ENCODE data around the gene CHST3.
"Not testable (repeated sequence)": the region's sequence is repeated elsewhere in the genome, so short reads cannot be mapped to it uniquely, and the experiment has no call there.

The CHST3 gene

DNA sequence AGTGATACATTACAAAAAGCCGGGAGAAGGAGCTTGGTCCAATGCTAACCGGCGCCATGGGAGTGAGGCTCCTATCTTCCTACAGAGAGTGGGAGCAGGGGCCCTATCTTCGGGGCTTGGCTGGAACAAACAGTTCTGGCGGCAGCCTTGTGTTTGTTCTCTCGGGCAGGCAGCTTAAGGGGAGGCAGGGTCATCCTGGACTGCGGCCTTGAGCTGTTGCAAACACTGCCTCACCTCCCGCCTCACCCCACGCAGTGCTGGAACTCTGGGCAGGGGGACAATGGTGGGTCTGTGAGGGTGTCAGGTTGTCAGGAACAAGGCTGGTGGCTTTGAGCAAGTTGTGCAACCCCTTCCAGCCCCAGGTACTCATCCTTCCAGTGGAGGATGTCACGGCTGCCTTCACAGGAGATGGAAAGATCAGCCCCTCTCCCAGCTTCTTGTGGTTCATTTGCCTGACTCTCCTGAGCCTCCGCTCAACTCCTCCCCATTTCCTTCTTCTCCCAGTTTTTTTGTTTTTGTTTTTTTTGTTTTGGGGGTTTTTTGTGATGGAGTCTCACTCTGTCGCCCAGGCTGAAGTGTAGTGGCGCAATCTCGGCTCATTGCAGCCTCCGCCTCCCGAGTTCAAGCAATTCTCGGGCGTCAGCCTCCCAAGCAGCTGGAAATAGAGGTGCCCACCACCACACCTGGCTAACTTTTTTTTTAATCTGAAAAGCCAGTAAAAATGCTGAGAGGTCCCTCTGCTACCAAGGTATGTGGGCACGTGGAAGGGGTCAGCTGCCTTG lies 66.8 kb downstream of the CHST3 start:
- DNase-seq (ENCODE audit: low read depth), result no peak

DNA sequence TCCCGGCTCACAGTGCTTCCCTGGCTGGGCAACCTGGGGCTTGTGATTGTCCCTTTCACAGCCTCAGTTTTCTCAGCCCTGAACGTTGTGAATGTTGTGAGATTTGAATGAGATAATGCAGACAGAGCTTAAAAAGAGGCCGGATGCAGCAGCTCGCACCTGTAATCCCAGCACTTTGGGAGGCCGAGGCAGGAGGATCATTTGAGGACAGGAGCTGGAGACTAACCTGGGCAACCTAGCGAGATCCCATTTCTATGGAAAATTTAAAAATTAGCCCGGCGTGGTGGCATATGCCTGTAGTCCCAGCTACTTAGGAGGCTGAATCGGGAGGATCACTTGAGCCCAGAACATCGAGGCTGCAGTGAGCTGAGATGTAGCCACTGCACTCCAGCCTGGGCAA lies 67.5 kb downstream of the CHST3 start:
- DNase-seq (ENCODE audit: low read depth), result no peak

DNA sequence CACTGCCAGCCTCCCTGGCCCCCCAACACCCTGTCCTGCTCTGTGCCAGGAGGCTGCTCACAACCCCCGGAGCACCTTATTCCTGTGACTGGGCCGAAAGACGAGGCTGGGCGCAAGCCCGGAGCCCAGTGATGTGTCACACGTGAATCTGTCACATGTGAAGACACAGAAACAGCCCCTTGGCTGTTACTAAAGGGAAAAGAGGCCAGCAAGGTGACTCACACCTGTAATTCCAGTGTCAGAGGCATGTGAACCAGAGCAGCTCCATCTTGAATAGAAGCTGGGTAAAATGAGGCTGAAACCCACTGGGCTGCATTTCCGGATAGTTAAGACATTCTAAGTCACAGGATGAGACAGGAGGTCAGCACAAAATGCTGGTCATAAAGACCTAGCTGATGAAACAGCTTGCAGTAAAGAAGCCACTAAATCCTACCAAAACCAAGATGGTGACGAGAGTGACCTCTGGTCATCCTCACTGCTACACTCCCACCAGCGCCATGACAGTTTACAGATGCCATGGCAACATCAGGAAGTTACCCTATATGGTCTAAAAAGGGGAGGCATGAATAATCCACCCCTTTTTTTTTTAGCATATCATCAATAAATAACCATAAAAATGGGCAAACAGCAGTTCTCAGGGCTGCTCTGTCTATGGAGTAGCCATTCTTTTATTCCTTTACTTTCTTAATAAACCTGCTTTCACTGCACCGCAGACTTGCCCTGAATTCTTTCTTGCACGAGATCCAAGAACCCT lies 68.4 kb downstream of the CHST3 start:
- DNase-seq (ENCODE audit: low read depth), result not testable (repeated sequence)

DNA sequence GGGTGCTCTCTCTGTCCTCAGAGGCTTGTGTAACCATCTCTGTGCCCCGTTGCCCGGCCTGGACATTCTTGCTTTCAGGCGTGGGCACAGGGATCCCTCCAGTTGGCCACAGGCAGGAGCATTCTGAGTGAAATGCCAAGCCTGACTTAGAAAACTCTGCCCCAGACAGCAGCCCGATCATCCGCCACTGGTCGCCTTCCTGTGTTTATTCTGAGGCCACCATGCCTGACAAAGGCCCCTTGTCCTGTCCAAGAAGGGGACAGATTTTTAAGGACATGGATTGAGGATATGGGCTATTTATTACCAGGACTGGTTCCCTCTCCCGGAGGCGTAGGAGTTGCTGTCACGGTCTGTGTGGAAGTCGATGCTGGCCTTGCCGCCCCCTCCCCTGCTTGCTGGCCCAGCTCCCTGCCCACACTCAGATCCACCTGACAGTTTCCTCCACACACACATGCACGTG lies 69.9 kb downstream of the CHST3 start:
- DNase-seq (ENCODE audit: low read depth), result no peak

DNA sequence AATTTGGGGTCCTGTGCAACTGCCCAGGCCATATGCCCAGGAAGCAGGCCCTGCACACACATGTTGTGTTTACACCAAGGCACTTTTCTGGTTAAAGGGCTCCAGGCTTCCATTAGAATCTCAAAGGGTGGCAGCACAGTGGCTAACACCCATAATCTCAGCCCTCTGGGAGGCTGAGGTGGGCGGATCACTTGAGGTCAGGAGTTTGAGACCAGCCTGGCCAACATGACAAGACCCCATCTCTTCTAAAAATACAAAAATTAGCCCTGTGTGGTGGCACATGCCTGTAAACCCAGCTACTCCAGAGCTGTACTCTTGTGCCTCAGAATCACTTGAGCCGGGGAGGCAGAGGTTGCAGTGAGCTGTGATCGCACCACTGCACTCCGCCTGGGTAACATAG lies 70.6 kb downstream of the CHST3 start:
- DNase-seq (ENCODE audit: low read depth), result no peak

DNA sequence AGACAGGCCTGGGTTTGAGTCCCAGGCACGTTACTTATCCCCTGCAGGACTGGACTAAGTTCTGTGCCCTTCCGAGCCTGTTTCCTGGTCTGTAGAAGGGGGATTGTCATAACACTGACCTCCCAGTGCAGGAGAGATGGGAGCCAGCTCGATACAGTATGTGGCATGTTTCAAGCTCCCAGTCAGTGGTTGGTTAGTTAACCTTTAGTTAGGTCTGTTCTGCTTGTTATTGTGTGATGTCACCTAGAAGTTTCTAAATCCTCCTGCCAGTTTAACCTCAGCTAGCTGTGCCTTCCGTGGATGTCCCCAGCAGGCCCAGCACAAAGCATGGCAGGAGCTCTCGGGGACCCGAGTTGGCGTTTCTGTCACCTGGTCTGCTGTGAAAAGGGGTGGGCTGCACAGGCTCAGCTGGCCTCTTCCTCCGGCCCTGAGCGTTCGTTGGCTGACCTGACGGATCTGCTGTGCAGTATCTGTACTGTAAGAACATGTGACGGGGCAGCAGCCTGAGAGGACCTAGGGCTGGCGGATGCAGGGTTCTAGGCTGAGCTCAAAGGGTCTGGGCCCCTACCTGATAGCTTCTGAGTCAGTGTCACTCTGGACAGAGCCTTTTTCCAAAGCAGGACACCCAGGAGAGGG lies 71.2 kb downstream of the CHST3 start:
- DNase-seq (ENCODE audit: low read depth), result no peak

DNA sequence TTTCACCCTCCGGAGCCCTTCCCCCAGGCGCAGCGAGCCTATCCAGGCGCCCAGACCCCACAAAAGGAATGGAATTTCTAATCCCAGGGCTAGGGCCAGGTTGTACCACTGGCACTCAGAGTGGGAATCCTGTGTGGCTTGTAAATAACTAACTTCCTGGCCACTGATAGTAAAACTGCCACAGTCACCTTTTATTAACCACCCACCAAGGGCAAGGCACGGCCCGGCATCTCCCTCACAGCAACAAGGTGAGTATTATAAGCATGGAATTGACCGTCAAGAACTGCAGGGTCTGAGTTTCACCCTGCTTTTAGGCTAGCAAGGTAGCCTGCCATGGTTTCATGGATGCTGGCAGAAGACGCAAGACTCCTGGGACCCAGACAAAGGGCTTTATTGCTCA lies 73.1 kb downstream of the CHST3 start:
- no peak for DNase-seq (ENCODE audit: low read depth)

DNA sequence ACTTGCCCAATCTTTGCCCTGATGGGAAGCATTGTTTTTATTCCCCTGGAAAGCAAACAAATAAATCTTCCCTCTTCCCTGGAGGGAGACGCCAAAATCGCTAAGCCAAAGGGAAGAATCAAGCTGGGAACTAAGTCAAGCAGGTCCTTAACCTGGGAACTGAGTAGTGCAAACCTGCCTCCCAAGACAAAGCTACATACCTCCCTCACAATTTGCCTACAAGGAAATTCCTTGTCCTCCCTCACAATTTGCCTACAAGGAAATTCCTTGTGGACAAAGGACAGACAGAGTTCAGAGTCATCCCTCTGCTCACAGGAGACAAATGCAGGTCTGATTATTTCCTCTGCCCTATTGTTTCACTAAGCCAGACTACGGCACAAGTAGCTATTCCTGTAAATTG lies 73.6 kb downstream of the CHST3 start:
- no peak for DNase-seq (ENCODE audit: low read depth)

DNA sequence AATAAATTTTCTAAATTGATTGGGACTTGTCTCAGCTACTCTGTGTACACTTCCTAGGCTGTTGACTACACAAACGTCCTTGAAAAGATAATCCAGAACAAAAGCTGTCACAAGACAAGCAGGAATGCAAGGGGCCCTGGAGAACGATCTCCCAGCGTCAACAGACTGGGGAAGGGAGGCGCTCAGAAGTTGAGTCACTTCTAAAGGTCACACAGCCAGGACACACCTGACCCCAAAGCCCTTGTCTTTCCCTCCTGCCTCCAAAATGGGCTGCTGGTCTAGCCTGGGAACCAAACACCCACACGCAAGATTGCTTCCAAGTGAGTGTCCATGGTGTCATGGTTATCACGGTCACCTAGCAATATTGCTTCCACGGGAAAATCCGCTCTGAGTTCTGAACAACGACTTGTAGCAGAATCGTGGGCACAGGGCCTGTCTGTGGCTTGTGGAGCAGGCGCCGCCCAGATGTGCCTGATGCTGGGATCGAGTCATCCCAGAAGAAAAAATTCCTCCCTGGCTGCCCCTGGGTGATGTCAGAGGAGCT lies 74.3 kb downstream of the CHST3 start:
- DNase-seq (ENCODE audit: low read depth), result no peak

DNA sequence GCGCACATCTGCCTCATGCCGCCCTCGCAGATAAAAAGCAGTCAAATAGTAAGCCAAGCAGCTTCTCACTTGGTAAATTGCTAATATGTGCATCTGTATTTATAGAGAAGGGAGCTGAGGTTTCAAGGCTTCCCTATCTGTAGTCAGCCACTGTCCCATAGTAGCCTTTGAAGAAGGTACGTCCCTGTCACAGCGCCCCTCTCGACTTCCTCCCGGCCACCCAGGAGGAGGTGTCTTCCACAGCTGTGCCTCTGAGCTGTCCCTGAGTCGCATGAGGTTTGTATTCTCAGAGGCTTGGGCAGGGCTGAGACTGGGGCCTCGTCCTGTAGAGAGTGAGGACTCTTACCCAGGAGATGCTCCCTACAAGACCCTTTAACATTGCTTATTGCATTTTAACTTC lies 75.2 kb downstream of the CHST3 start:
- DNase-seq (ENCODE audit: low read depth), result no peak

DNA sequence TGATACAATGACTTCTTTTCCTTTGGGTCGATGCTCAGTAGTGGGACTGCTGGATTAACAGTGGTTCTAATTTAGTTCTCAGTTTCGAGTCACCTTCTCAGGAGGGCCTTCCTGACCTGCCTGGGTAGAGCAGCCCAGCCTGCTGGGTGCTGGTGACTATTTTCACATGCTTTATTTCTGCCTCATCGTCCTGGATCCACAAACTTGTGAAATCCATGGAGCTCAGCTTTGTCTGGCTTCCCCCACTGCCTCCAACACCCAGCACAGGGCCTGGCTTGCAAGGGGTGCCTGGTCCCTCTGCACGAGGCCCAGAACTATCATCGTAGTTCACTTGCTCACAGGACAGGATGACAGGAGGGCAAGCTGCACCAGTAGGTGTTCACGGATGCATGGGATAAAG lies 77.3 kb downstream of the CHST3 start:
- no peak for DNase-seq (ENCODE audit: low read depth)

DNA sequence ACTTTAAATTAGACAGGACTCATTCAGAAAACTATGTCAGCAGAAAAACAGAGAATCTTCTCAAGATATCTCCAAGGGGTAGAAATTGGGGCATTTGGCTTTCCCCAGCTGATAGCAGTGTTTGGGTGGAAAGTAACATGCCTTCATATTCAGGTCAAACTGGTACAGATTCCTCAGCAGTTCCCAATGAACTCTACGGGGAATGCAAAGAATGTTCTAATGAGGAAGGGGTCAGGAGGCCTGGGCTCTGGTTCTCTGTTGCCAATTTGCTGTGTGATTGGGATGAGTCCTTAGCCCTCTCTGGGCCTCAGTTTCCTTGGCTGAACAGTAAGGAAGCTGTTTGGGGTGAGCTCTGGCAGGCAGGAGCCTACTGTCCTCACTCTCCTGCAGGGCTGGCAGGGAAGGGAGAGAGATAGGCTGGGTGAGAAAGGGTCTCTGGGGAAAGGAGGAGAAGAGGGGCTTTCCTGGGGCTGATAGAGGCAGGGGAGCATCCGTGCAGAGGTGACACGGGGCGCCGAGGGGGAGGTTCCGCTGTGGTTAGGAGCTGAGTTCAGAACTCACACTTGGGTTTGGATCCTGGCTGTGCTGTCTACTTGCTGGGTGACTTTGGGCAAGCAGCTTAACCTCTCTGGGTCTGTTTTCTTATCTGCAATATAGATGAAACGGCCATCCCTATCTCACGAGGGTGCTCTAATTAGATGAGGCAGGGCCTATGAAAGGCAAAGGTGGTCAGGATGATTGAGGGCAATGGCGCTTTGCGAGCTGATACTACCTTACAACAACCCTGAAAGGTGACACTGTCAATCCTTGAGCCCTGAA lies 79.0 kb downstream of the CHST3 start:
- DNase-seq (ENCODE audit: low read depth), result no peak

DNA sequence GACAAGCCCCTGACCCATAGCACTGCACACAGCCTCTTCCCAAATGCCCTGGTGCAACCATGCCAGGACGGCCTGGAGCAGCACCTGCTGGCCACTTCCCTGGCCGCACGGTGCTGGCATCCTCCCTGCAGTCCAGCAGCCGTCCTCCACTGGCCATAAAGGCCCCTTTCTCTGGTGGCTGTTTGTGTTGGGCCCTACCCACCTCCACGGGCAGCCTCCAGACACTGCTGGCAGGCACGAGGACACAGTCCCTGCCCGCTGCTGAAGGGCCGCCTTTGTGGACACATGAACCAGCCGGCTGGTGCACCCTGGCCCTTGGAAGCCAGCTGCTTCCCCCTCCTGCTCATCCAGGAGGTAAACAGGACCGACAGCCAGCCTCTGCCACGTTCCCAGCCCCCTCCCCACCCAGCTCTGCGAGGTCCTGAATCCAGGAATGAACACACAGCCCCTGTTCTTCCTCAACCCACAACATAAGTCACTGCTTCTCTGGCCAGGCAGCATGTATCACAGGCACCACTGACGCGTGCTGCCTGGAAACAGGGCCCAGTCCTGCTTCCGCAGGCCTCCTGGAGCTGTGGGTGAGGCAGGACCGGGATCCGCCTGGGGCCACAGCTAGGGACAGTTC lies 80.3 kb downstream of the CHST3 start:
- no peak for DNase-seq (ENCODE audit: low read depth)

DNA sequence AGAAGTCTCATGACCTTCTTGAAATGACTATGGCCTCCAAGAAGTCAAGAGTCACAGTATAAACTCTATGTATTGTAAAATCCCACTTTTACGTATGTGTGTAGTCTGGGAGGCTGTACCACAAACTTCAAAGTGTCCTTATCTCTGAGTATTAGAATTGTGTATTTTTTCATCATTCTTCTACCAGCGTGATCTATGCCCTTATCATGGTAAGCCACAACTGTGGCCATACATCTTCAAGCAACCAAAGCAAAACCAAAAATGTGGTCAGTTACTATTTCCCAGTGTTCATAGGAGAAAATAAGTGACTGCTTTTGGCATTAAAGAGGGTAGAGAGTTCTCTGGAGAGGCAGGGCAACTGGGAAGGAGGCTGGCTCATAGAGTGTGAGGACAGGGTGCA lies 81.4 kb downstream of the CHST3 start:
- no peak for DNase-seq (ENCODE audit: low read depth)

DNA sequence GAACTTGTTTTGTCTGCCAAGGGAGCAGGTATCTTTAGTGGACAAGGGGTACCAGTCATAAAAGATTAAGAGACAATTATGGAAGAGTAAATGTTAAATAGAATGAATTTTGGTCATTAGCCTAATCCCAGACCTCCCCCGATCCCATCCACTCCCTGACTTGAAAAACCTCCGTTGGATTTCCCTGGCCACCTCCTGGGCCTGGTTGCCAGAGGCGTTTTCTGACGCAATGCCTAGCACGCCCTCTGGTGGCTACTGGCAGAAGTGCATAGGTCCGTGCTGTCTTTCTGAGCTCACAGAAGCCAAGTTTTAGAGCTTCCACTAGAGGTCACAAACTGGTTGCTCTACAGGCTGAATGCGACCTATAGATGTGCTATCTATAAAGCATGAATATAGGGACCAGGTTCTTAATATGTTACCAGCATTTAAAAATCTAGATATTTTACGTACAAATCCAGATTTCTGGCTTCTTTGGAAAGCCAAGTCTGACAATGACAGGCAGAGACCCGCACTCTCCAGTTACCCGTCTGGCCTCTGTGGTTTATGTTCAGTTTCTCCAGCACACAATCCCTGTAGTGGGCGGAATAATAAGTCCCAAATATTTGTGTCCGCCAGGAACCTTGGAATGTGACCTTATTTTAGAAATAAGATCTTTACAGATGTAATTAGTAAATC lies 84.4 kb downstream of the CHST3 start:
- DNase-seq (ENCODE audit: low read depth), result peak; percentile 60

DNA sequence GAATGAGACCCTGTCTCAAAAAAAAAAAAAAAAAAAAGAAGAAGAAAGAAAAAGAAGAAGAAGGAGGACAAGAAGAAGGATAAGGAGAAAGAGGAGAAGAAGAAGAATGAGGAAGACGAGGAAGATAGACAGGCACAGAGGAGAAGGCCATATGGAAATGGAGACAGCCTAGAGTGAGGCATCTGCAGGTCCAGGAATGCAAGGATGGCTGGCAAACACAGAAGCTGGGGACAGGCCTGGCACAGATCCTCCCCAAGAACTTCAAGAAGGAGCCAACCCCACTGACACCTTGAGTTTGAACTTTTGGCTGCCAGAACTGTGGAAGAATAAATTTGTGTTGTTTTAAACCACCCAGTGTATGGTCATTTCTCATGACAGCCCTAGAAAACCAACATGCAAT lies 85.3 kb downstream of the CHST3 start:
- no peak for DNase-seq (ENCODE audit: low read depth)

DNA sequence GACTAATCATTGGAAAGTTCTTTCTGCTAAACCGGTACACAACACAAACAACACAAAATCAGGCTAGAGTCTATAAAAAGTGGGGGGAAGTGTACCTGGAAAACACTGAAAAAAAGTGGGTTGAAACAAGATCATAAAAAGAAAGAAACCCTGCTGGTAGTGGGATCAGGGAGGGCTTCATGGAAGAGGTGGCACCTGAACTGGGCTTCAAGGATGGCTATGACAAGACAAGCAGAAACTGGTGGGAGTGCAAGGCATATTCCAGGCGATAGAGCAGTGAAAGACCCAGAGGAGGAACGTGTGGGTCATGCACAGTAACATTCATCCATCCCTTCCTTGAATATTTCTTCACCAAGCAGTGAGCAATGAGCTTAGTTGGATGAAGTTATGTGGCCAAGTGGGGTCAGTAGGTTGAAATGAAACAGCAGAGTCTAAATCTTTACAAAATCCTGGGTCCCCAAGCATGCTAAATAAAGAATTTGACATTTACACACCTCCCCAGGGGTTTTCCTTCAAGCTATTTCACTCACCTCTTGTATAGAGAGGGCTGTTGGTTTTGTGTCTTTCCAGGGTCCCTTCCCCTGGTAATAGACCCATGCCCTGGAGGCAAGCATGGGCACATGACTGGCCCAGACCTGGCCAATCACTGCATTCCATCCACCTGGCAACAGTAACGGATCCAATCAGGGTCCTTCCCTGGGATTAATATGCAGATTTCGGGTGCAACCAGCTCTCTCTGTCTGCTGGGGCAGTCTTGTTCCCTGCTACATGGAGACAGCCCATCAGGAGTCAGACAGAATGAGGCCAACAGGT lies 86.0 kb downstream of the CHST3 start:
- DNase-seq (ENCODE audit: low read depth), result no peak

DNA sequence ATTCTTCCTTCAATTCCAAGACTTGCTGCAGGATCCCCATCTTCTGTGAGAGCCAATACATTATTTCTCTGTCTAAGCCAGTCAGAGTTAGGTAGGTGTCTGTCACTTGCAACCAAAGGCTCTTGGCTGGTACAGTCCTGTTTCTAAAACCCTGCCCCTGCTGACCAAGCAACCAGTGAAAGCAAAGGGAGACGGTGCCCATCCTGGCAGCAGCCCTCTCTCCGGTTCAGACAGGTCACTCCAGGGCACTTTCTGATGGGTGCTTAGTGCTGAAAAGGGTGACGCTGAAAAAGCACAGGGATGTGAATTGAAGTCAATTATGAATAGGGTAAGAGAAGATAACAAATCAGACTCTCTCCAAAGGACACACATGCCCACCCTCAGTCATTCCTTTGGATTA lies 86.7 kb downstream of the CHST3 start:
- no peak for DNase-seq (ENCODE audit: low read depth)

DNA sequence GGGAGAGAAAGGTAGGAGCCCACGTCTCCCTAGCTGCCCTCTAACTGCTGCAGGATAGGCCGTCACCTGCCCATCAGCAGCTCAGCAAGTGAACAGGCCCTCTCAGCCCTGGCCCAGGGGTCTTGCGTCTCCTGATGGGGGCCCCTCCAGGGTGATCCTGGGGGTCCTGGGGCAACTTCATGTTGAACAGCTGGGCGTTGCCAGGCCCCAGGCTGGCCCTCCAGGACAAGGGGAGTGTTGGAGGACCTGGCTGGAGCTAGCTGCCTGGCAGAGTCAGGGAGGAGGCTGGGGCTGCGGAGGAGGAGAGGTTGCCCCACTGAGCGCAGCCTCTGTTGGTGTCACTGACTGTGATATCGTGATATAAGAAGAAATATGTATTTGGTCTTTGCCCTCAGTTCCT lies 89.5 kb downstream of the CHST3 start:
- DNase-seq (ENCODE audit: low read depth), result no peak

DNA sequence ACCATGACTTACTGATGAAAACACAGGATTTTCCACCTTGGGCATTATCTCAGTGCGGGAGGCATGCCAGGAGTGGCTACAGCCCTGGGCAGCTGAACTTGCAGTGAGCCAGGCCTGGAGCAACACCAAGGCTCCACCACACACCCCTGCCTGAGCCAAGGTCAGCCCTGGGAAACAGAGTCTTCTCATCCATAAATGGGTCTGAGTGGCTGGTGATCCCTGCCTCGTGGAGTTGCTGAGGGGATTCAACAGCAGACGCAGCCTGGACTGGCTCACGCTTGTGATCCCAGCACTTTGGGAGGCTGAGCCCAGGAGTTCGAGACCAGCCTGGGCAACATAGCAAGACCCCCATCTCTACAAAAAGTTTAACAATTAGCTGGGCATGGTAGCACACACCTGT lies 91.9 kb downstream of the CHST3 start:
- DNase-seq (ENCODE audit: low read depth), result no peak

All from T-helper 22 cell (primary cell).